ACC112 (cell line): ENCODE data around the gene IRAK2.

Source experiments
- H2AFZ ChIP-seq: fragments of 200-600 bp; sonication (generic); one replicate; pipeline ENCODE4 v1.6.0; 2017; ENCODE audit warnings: antibody characterized with exemption, low read length; ENCODE audit not compliant: unreplicated experiment
- H3K27ac ChIP-seq: fragments of 200-600 bp; sonication (generic); 2 replicates; pipeline ENCODE4 v1.5.1; 2014; ENCODE audit warnings: low read depth, mild to moderate bottlenecking, antibody characterized with exemption, low read length, moderate library complexity
- H3K27me3 ChIP-seq: fragments of 200-600 bp; sonication (generic); 2 replicates; pipeline ENCODE4 v1.6.1; 2014; ENCODE audit warnings: mild to moderate bottlenecking, antibody characterized with exemption, low read length, moderate library complexity, mixed read lengths; ENCODE audit not compliant: insufficient read depth
- H3K36me3 ChIP-seq: fragments of 200-600 bp; sonication (generic); 2 replicates; pipeline ENCODE4 v1.6.1; 2016; ENCODE audit warnings: mild to moderate bottlenecking, antibody characterized with exemption, low read length, moderate library complexity, mixed read lengths; ENCODE audit not compliant: insufficient read depth
- H3K4me1 ChIP-seq: fragments of 200-600 bp; sonication (generic); one replicate; pipeline ENCODE4 v1.6.1; 2016; ENCODE audit warnings: low read length, mixed read lengths; ENCODE audit not compliant: insufficient read depth, unreplicated experiment, control insufficient read depth
- H3K4me3 ChIP-seq: fragments of 200-600 bp; sonication (generic); 2 replicates; pipeline ENCODE4 v1.5.1; 2014; ENCODE audit warnings: mild to moderate bottlenecking, low read depth, low read length
- H3K79me2 ChIP-seq: fragments of 200-600 bp; sonication (generic); one replicate; pipeline ENCODE4 v1.6.0; 2016; ENCODE audit warnings: low read length; ENCODE audit not compliant: control insufficient read depth, unreplicated experiment, insufficient read depth

IRAK2 gene

GRCh38 chr3:10291641-10292040, 126.9 kb downstream of the IRAK2 start:
- Histone ChIP-seq H3K36me3 (peaks cover 12% of the 10 kb centered on the region; the same call in 1 of the 2 replicates), H3K4me3 (no peak overlapping the region), H3K27ac (no peak overlapping the region), H2AFZ (no peak overlapping the region), H3K4me1 (peaks cover 21% of the 10 kb centered on the region), H3K27me3 (no peaks in the 10 kb centered on the region), H3K79me2 (no peaks in the 10 kb centered on the region)

- Histone ChIP-seq H3K4me1 (peaks cover 13% of the 10 kb centered on the region), H3K79me2 (no peaks in the 10 kb centered on the region), H2AFZ (no peak within 1 kb of the TSS), H3K27ac (peak within 1 kb of the TSS; percentile 26; the same call in 1 of the 2 replicates), H3K4me3 (no peak within 1 kb of the TSS), H3K36me3 (peaks cover 12% of the 10 kb centered on the region; the same call in 1 of the 2 replicates), H3K27me3 (no peaks in the 10 kb centered on the region)
Observed at GRCh38 chr3:10292505-10293419, 128.0 kb downstream of the IRAK2 start, which contains the start of gene GHRL. GHRL (minus strand) TSS chr3:10292947; CDS start chr3:10290180, 2,767 bp downstream.
